Activated CD8-positive, alpha-beta memory T cell treated with anti-CD3 and anti-CD28 coated beads, Interleukin-2, amount 50 U/mL, for 1 hour (primary cell): ENCODE results near the gene NUP210L.
"Not testable (repeated sequence)": the region's sequence is repeated elsewhere in the genome, so short reads cannot be mapped to it uniquely, and the experiment has no call there.

Experiments used
- DNase-seq: peaks from one replicate; pipeline ENCODE4 v3.0.0-alpha.2; 2020; ENCODE audit errors: extremely low read depth

The NUP210L gene

DNA sequence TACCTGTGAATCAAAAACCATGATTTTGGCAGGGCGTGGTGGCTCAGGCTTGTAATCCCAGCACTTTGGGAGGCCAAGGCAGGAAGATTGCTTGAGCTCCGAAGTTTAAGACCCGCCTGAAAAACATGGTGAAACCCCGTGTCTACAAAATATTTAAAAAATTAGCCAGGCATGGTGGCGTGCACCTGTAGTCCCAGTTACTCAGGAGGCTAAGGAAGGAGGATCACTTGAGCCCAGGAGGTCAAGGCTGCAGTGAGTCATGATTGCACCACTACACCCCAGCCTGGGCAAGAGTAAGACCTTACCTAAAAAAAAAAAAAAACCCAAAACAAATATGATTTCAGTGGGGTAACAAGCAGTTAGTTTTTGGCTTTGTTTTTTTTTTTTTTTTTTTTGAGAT is 54.7 kb downstream of the NUP210L start:
- not testable (repeated sequence) for DNase-seq

DNA sequence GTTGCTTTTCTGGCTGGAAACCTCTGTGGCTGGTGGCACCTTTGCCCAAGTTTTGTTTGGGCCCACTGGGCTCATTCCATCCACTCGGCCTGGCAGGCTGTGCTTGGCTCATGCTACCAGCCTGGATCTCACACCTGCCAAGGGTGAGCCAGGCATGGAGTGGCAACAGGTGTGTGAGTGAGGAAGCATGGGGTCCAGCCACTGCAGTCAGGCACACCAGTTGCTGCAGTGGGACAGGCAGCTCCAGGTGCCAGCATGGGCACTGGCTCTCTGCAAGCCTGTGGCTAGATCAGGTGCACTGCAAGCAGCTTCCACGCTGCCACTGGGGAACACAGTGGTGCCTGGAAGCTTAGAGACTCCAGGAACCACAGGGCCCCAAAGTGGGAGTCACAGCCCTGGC is 57.0 kb downstream of the NUP210L start:
- DNase-seq, result no peak

DNA sequence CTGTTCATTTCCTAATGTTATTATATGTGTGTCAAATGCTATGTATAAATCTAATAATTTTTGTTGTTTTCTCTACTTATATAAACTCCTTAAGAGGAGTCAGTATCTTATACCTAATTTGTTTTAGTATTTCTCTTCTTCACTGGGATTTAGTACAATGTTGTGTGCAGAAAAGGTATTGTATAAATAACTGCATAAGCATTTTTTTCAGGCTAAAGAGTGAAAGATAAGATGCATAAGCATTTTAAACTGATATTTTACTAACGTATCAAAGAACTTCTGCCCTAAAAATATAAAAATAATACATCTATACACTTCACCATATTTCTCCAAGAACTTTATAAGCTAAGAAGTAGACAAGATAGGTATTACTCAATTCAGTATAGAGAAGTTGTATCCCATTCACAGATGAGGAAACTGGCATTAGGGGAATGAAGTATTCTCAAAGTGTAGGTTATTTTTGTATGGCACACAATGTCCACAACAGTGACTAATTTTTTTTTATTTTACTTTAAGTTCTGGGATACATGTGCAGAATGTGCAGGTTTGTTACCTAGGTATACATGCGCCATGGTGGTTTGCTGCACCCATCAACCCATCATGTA is 59.3 kb downstream of the NUP210L start:
- DNase-seq, result no peak

DNA sequence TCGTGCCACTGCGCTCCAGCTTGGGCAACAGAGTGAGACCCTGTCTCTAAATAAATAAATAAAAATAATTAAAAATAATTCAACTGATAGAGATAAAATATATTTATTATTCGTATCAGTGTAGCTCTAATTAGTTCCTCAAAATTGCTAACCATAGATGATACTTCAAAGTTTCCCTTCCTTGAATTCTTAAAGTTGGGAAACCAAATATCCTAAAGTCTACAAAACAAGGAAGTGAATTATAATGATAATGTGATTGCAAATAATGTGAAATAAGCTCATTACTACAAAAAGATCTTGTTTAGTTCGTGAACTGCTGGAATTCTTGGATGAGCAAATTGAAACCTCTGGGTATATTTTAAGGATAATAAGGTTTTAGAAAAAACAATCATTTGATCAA is 60.5 kb downstream of the NUP210L start:
- no peak for DNase-seq

DNA sequence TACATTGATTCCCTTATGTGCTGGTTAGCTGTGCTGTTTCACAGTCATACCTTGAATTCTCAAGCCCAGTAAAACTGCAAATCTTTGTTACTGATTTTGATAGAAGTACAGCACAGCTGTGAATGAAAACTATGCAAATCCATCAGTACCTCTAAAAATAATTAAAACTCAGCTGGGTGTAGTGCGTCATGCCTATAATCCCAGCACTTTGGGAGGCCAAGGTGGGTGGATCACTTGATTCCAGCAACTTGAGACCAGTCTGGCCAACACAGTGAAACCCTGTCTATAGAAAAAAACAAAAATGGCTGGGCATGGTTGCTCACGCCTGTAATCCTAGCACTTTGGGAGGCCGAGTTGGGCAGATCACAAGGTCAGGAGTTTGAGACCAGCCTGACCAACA is 61.2 kb downstream of the NUP210L start:
- no peak for DNase-seq

DNA sequence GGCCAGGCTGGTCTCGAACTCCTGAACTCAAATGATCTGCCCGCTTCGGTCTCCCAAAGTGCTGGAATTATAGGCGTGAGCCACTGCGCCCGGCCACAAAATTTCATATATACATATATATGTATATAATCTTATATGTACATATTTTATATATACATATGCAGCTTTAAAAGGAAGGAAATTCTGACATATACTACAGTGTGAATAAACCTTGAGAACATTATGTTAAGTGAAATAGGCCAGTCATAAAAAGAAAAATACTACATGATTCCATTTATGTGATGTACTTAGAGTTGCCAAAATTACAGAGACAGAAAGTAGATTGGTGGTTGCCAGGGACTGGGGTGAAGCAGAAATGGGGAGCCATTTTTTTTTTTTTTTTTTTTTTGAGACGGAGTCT is 63.2 kb downstream of the NUP210L start:
- DNase-seq, result no peak

DNA sequence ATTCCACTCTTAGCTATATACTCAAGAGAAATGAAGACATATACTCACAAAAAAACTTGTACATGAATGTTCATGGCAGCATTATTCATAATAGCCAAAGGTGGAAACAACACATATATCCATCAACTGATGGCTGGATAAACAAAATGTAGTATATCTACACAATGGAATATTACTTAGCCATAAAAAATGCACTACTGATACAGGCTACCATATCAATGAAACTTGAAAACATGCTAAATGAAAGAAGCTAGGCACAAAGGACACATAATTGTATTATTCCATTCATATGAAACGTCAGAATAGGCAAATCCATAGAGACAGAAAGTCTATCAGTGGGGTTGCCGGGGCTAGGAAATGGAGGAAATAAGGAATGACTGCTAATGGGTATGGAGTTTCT is 67.3 kb downstream of the NUP210L start:
- DNase-seq, result no peak

DNA sequence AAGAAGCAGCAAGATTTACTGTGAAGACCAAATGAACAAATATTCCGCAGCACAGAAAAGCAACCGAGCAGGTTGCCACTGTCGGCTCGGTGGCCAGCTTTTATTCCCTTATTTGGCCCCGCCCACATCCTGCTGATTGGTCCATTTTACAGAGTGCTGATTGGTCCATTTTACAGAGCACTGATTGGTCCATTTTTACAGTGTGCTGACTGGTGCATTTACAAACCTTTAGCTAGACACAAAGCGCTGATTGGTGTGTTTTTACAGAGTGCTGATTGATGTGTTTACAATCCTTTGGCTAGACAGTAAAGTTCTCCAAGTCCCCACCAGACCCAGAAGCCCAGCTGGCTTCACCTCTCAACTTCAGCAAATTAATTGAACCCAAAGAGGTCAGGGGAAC is 71.8 kb downstream of the NUP210L start:
- DNase-seq, result not testable (repeated sequence)

DNA sequence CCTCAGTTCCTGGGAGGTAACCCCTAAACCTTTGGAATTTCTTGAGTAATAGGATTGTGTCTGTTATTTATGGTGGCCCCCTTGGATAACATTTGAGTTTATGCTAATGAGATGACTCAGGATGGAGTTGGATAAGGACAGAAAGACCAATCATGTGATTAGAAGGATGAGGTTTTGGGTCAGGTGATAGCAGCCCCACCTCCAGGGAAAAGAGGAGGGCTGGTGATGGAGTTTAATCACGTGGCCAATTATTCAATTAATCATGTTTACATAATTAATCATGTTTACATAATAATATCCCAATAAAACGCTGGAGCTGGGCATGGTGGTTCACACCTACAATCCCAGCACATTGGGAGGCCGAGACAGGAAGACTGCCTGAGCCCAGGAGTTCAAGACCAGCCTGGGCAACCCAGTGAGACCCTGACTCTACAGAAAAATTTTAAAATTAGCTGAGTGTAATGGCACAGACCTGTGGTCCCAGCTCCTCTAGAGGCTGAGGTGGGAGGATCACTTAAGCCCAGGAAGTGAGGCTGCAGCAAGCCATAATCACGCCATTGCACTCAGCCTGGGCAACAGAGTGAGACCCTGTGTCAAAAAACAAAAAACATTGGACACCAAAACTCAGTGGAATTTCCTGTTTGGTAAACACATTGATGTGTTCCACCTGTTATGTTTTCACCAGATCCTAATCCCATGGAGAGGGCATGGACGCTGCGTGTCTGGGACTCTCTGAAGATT is 73.3 kb downstream of the NUP210L start:
- no peak for DNase-seq

DNA sequence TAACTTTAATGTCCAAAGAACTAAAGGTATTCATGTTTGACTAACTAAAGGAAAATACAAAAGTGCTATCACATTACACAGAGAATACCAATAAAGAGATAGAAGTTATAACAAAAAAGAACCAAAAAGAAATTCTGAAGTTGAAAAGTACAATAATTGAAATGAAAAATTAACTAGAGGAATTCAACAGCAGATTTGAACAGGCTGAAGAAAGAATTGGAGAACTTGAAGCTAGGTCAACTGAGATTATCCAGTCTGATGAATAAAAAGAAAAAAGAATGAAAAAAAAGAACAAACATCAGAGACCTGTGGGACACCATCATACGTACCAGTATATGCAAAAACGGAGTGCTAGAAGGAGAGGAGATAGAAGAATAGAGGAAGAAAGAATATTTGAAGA is 78.5 kb downstream of the NUP210L start:
- no peak for DNase-seq

DNA sequence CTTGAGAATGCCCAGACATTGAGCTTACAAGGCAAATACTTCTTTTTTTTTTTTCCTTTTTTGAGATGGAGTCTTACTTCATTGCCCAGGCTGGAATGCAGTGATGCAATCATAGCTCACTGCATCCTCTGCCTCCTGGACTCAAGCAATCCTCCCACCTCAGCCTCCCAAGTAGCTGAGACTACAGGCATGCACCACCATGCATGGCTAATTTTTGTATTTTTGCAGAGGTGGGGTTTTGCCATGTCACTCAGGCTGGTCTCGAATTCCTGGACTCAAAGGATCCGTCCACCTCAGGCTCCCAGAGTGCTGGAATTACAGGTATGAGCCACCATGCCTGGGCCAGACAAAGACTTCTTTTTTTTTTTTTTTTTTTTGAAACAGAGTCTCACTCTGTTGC is 79.1 kb downstream of the NUP210L start:
- DNase-seq, result no peak

DNA sequence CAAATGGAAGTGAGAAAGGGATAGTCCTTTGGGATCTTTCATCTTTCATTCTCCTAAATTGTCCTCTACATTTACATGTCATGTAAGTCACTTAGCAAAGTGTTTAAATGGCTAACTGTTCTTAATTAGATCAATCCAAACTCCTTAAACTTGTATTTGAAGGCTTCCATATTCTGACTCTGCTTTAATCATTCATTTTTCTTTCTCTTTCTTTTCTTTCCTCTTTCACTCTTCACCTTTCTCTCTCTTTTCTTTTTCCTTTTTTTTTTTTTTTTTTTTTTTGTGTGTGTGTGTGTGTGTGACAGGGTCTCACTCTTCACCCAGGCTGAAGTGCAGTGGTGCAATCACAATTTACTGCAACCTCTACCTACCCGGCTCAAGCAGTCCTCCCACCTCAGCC is 92.6 kb downstream of the NUP210L start:
- no peak for DNase-seq

DNA sequence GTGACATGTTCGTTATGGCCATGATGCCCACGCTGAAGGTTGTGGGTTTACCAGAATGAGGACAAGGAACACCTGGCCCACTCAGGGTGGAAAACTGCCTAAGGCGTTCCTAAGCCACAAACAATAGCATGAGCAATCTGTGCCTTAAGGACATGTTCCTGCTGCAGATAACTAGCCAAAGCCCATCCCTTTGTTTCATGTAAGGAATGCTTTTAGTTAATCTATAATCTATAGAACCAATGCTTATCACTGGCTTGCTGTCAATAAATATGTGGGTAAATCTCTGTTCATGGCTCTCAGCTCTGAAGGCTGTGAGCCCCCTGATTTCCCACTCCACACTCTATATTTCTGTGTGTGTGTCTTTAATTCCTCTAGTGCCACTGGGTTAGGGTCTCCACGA is 107.4 kb downstream of the NUP210L start:
- DNase-seq, result not testable (repeated sequence)

DNA sequence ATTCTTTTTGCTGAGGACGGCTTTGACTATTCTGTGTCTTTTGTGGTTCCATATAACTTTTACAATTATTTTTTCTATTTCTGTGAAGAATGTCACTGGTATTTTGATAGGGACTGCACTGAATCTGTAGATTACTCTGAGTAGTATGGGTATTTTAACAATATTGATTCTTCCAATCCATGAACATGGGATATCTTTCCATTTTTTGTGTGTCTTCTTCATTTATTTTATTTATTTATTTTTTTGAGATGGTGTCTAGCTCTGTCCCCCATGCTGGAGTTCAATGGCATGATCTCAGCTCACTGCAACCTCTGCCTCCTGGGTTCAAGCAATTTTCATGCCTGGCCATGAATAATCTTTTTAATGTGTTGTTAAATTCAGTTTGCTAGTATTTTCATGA is 121.2 kb downstream of the NUP210L start:
- DNase-seq, result not testable (repeated sequence)

DNA sequence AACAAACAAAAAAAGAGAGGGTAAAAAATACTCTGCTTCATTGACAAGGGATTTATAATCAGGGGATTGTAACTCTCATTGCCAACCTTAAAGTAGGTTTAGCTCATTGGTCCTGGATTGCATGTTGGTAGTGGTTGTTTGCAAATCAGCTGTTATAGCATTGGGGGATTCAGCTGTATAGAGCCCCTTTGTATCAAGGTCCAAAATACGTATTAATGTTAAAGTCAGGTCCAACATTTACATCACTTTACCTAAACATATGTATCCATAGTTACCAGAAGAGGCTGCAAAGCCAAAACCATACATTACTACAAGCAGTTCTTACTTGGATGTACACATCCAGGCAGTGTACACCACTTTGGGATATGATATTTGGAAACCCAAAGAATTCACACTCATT is 134.9 kb downstream of the NUP210L start:
- DNase-seq, result no peak

DNA sequence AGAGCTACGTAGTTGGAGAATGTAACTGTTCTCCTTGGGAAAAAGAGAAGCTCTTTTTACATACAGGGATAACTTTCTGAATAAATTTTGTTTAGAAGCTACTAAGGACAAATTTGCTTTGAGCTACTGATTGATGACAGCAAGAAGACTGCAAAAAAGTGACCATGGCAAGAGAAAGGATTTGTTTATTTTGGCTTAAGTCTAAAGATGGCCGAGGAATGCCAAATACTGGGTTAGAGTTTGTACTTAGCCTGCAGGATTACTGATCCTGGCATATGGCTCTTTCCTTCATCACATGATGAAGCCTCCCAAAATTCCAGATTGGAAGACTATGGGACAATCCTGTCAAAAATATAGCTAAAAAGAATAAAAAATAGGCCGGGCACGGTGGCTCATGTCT is 135.6 kb downstream of the NUP210L start:
- no peak for DNase-seq

DNA sequence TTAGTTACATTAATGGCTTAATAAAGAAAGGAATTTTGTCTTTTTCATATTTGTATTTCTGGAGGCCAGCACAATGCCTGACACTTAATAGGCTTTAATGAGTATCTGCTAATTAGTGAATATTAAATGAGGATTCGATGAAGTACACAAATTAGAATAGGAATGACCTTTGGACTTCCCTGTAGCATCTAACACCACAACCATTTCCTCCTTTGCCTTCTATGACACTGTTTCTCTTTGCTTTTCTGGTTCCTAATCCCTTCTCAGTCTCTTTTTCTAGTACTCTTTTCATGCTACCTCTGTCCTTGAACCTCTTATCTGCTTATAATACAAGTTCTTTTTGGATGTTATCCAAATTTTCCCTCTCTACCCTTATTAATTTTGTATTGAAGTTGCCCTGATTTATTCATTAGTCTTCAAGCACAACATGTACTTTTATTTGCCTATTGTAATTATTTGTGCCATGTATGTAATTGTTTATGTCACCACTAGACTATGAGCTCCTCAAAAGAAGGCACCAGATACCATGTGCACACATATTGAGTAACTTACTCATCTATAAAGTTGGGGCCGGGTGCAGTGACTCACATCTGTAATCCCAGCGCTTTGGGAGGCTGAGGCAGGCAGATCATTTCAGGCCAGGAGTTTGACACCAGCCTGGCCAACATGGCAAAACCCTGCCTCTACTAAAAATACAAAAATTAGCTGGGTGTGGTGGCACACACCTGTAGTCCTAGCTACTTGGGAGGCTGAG is 140.5 kb downstream of the NUP210L start:
- no peak for DNase-seq

DNA sequence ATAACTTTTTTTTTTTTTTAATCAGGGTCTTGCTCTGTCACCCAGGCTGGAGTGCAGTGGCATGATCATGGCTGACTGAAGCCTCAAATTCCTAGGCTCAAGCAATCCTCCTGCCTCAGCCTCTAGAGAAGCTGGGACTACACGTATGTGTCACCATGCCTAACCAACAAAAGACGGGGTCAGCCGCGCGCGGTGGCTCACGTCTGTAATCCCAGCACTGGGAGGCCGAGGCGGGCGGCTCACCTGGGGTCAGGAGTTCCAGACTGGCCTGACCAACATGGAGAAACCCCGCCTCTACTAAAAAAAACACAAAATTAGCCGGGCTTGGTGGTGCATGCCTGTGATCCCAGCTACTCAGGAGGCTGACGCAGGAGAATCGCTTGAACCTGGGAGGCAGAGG is 142.3 kb downstream of the NUP210L start:
- not testable (repeated sequence) for DNase-seq

DNA sequence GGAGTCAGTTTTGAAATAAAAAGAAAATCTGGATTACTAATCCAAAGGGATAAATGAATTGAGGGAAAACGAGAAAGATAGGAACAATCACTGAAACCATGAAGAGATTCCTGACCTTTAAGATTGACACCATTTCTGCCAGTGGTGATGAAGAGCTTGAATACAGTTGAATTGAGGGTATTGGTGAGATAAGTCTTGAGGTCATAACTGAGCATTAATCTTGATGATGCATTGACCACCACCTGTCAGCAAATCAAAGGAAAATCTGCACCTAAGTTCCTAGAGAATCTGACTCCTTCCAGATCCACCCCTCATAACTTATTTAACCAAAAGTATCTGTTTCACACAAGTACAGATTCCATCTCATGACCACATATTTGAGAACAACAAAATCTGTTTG is 142.7 kb downstream of the NUP210L start:
- no peak for DNase-seq

DNA sequence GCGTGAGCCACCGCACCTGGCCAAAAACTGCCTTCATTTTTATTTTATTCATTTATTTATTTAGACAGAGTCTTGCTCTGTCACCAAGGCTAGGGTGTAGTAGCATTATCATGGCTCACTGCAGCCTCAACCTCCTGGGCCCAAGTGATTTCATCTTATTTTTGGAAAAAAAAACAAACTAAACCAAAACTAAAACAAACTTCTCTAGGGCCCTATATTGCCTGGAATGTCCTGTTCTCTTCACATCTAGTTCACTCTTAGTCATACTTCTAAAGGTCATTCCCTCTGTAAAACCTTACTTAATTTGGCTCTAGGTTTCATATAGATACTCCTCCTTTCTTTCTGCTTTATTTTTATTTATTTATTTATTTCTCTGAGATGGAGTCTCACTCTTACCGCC is 148.7 kb downstream of the NUP210L start:
- no peak for DNase-seq

DNA sequence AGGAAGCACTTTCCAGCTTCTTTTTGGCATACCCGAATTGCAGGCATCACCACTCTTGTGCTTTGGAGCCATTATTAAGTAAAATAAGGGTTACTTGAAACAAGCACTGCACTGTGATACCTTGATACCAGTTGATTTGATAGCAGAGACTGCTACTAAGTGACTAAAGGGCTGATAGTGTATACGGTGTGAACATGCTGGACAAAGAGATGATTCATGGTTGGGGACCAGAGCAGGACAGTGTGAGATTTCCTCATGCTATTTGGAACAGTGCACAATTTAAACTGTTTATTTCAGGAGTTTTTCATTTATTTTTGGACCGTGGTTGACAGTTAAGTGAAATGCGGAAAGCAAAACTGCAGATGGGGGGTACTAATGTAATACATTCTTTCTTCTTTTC is 154.5 kb downstream of the NUP210L start:
- no peak for DNase-seq

DNA sequence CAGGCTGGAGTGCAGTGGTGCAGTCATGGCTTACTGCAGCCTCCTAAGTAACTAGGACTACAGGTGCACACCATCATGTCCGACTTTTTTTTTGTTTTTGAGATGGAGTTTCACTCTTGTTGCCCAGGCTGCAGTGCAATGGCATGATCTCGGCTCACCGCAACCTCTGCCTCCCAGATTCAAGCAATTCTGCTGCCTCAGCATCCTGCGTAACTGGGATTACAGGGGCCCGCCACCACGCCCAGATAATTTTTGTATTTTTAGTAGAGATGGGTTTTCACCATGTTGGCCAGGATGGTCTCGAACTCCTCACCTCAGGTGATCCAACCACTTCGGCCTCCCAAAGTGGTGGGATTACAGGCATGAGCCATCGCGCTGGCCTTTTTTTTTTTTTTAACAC is 158.0 kb downstream of the NUP210L start:
- not testable (repeated sequence) for DNase-seq

DNA sequence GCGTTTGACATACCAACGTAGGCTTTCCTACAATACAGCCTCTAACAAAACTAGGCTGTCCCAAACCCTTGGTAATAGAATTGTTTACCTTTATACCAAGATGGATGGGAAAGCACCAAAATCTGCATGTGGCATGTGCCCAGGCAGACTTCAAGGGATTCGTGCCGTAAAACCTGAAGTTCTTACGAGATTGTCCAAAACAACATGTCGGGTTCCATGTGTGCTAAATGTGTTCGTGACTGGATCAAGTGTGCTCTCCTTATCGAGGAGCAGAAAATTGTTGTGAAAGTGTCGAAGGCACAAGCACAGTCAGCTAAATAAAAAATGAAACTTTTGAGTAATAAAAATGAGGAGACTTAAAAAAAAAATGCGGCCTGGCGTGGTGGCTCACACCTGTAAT is 159.2 kb downstream of the NUP210L start:
- no peak for DNase-seq
